T-helper 2 cell treated with Interferon-gamma antibody and Interleukin-4, amounts not matched to agents 5 μg/mL and 100 μg/mL, for 36 hours (primary cell): ENCODE measurements around the gene GPR37L1.
A peak's percentile ranks its signal among the peaks of the same experiment; 100 is the strongest.

Experiments used
- DNase-seq: peaks from one replicate; pipeline ENCODE4 v3.0.0; 2021; ENCODE audit warnings: low spot score
- H3K27ac Mint-ChIP-seq: one replicate; pipeline ENCODE4 v1.8.0; 2021; ENCODE audit warnings: mild to moderate bottlenecking, mixed read lengths
- H3K27me3 Mint-ChIP-seq: one replicate; pipeline ENCODE4 v1.8.0; 2021; ENCODE audit warnings: low read depth, mixed read lengths
- H3K36me3 Mint-ChIP-seq: one replicate; pipeline ENCODE4 v1.8.0; 2021; ENCODE audit warnings: low read depth, mixed read lengths
- H3K4me1 Mint-ChIP-seq: one replicate; pipeline ENCODE4 v1.8.0; 2021; ENCODE audit warnings: low read depth, mixed read lengths
- H3K4me3 Mint-ChIP-seq: one replicate; pipeline ENCODE4 v1.8.0; 2022; ENCODE audit warnings: mild to moderate bottlenecking, moderate library complexity, mixed read lengths
- H3K9me3 Mint-ChIP-seq: one replicate; pipeline ENCODE4 v1.8.0; 2021; ENCODE audit warnings: mixed read lengths

GPR37L1 gene

GRCh38 chr1:202149566-202149965 lies 26.8 kb downstream of the GPR37L1 start:
- peaks cover 52% of the 10 kb centered on the region for H3K36me3 Mint-ChIP-seq
- DNase-seq, result no peak
- H3K9me3 Mint-ChIP-seq, result no peaks in the 10 kb centered on the region
- no peaks in the 10 kb centered on the region for H3K27me3 Mint-ChIP-seq
- H3K4me3 Mint-ChIP-seq, result no peak overlapping the region
- H3K4me1 Mint-ChIP-seq, result peaks cover 26% of the 10 kb centered on the region
- H3K27ac Mint-ChIP-seq, result no peak overlapping the region

DNA sequence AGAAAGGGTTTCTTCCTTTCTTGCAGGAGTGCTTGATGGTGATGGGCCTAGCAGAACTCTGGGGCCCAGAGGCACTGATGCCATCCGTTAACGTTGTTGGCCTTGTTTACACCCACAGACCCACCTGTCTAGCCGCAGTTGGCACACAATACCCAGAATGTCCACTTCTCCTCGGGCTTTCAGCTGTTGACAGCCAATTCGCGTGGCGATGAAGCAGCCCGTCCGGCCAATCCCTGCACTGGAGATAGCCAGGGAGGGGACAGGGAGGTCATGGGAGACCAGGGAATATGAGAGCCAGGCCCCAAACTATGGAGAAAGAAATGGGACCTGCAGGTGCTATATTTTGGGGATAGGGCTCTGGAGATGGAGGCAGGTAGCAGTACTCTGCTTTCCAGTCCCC lies 27.5 kb downstream of the GPR37L1 start:
- no peak for DNase-seq
- no peaks in the 10 kb centered on the region for H3K9me3 Mint-ChIP-seq
- H3K27ac Mint-ChIP-seq, result no peak overlapping the region
- no peak overlapping the region for H3K4me3 Mint-ChIP-seq
- H3K27me3 Mint-ChIP-seq, result no peaks in the 10 kb centered on the region
- H3K4me1 Mint-ChIP-seq, result peaks cover 31% of the 10 kb centered on the region
- peaks cover 58% of the 10 kb centered on the region for H3K36me3 Mint-ChIP-seq

GRCh38 chr1:202150602-202151001 lies 27.9 kb downstream of the GPR37L1 start:
- no peaks in the 10 kb centered on the region for H3K27me3 Mint-ChIP-seq
- peak overlapping the region; percentile 65 for H3K27ac Mint-ChIP-seq
- H3K4me3 Mint-ChIP-seq, result no peak overlapping the region
- peaks cover 62% of the 10 kb centered on the region for H3K36me3 Mint-ChIP-seq
- H3K4me1 Mint-ChIP-seq, result peaks cover 31% of the 10 kb centered on the region
- DNase-seq, result no peak
- no peaks in the 10 kb centered on the region for H3K9me3 Mint-ChIP-seq

GRCh38 chr1:202151045-202151444 lies 28.3 kb downstream of the GPR37L1 start:
- Mint-ChIP-seq H3K27ac (peak overlapping the region; percentile 65), H3K9me3 (no peaks in the 10 kb centered on the region), H3K4me1 (peaks cover 32% of the 10 kb centered on the region), H3K27me3 (no peaks in the 10 kb centered on the region), H3K4me3 (no peak overlapping the region), H3K36me3 (peaks cover 66% of the 10 kb centered on the region)
- no peak for DNase-seq

DNA sequence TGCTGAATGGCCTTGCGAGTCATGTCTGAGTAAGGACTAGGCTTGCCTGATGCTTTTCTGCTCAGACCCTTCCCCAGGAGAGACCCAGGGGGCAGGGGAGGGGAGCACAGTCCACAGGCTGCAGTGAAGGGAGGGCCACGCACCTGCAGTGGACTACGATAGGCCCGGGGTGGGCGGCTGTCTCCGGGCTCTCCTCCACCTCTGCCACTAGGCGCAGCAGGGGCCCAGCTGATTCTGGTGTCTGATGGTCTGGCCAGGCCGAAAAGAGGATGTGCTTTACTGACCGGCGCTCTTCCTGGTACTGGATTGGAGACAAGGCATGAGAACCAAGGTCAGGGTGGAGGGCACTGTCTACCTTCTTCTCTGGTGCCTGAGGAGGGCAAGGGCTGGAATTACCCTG lies 29.7 kb downstream of the GPR37L1 start:
- H3K4me1 Mint-ChIP-seq, result peaks cover 37% of the 10 kb centered on the region
- no peaks in the 10 kb centered on the region for H3K9me3 Mint-ChIP-seq
- DNase-seq, result no peak
- no peak overlapping the region for H3K4me3 Mint-ChIP-seq
- H3K36me3 Mint-ChIP-seq, result peaks cover 73% of the 10 kb centered on the region
- no peaks in the 10 kb centered on the region for H3K27me3 Mint-ChIP-seq
- no peak overlapping the region for H3K27ac Mint-ChIP-seq

DNA sequence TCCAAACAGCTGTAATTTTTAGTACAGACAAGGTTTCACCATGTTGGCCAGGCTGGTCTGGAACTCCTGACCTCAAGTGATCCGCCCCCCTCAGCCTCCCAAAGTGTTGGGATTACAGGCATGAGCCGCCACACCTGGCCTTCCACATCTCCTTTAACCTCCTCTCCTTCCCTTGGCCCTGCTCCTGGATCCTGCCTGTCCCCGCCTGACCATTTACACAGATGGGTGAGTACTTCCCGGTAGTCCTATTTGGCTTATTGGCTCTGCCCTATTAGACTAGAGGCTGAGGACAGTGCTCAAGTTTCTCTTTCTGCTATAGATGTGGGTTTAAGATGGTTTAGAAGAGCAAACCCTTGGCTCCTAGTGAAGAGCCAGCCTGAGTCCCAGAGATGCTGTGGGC lies 30.6 kb downstream of the GPR37L1 start:
- no peak for DNase-seq
- Mint-ChIP-seq H3K4me3 (no peak overlapping the region), H3K27ac (peak overlapping the region; percentile 38), H3K27me3 (no peaks in the 10 kb centered on the region), H3K36me3 (peaks cover 77% of the 10 kb centered on the region), H3K9me3 (no peaks in the 10 kb centered on the region), H3K4me1 (peaks cover 42% of the 10 kb centered on the region)

GRCh38 chr1:202154148-202154765 lies 31.5 kb downstream of the GPR37L1 start:
- Mint-ChIP-seq H3K4me1 (peaks cover 48% of the 10 kb centered on the region), H3K27me3 (no peaks in the 10 kb centered on the region), H3K36me3 (peaks cover 79% of the 10 kb centered on the region), H3K4me3 (peak overlapping the region; percentile 43), H3K9me3 (no peaks in the 10 kb centered on the region), H3K27ac (peak overlapping the region; percentile 47)
- DNase-seq, result no peak

DNA sequence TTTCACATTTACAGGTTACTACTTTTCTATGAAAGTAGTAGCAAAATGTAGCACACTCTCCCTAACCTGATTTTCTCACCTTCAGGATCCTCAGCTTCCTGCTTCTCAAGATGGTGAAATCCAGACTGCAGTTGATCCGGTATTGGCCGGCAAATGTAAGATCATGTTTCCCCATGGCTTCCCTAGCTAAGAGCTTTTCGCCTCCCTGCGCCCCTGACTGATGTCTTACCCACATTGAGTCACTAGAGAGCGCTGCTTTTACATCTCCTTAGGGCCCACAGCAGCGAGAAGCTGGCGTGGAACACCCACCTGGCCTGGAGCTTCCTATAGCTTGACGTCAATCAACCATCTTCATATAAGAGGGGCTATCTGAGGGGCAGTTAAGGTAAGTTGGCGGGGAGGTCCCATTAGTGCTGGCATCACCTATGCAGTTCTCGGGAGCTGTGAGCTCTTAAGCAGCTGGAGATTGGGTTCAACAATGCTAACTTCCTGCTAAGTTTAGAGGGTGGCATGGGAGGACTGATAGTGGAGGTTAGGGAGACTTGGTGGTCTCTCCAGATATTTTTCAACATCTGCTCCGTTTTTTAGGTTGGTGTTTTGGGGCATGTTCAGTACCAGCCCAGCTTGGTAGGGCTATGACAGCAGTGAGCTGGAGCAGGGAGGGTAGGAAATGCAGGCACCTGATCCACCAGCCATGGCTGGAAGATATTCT lies 32.2 kb downstream of the GPR37L1 start:
- DNase-seq, result peak; percentile 18
- peaks cover 81% of the 10 kb centered on the region for H3K36me3 Mint-ChIP-seq
- H3K27me3 Mint-ChIP-seq, result no peaks in the 10 kb centered on the region
- H3K27ac Mint-ChIP-seq, result peak overlapping the region; percentile 47
- H3K4me3 Mint-ChIP-seq, result peak overlapping the region; percentile 43
- peaks cover 51% of the 10 kb centered on the region for H3K4me1 Mint-ChIP-seq
- no peaks in the 10 kb centered on the region for H3K9me3 Mint-ChIP-seq

DNA sequence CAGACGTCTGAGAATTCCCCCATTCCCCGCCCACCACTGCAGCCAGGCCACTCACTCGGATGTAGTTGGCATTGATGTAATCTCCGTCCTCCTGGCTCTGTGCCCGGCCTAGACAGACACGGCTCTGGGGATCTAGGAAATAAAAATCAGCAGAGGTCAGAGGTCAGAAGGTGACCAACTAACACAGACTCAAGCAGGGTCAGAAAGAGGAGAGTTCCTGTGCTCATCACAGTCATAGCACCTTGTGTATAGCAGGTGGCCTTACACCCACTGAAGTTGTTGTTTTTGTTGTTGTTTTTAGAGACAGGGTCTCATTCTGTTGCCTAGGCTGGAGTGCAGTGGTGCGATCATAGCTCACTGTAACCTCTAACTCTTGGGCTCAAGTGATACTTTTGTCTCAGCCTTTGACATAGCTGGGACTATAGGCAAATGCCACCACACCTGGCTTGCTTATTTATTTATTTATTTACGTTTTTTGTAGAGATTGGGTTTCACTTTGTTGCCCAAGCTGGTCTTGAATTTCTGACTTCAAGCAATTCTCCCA lies 32.8 kb downstream of the GPR37L1 start:
- Mint-ChIP-seq H3K36me3 (peaks cover 81% of the 10 kb centered on the region), H3K4me3 (peak overlapping the region; percentile 43)

GRCh38 chr1:202156590-202156989 lies 33.9 kb downstream of the GPR37L1 start:
- DNase-seq, result no peak
- peaks cover 72% of the 10 kb centered on the region for H3K36me3 Mint-ChIP-seq
- no peaks in the 10 kb centered on the region for H3K27me3 Mint-ChIP-seq
- H3K4me3 Mint-ChIP-seq, result peak overlapping the region; percentile 62
- H3K27ac Mint-ChIP-seq, result no peak overlapping the region
- peaks cover 55% of the 10 kb centered on the region for H3K4me1 Mint-ChIP-seq
- H3K9me3 Mint-ChIP-seq, result no peaks in the 10 kb centered on the region

More for the DNA sequence above, 32.8 kb downstream of the GPR37L1 start:
- Mint-ChIP-seq H3K9me3 (no peaks in the 10 kb centered on the region), H3K4me1 (peaks cover 53% of the 10 kb centered on the region), H3K27ac (peak overlapping the region; percentile 3), H3K27me3 (no peaks in the 10 kb centered on the region)
- no peak for DNase-seq

DNA sequence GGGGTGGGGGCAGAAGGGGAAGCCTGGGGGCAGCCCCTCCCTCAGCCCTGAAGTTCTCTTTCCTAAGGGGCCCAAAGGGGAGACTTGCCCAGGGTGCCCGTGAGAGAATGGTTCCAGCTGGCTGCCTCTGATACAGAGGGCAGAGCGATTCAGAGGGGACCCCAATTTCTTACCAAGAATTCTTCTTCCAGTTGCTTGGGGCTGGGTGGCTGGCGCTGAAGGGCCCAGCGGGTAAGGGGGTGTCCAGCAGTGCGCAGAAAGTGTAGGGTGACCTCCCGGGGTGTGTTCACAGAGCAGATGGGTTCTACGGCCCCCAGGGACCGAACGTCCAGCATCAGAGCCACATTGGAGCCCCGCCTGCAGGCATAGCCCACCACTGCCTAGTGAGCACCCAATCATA lies 35.2 kb downstream of the GPR37L1 start:
- Mint-ChIP-seq H3K4me3 (peak overlapping the region; percentile 100), H3K36me3 (peaks cover 62% of the 10 kb centered on the region), H3K4me1 (peaks cover 62% of the 10 kb centered on the region), H3K27ac (peak overlapping the region; percentile 26), H3K9me3 (no peaks in the 10 kb centered on the region), H3K27me3 (no peaks in the 10 kb centered on the region)
- DNase-seq, result no peak

DNA sequence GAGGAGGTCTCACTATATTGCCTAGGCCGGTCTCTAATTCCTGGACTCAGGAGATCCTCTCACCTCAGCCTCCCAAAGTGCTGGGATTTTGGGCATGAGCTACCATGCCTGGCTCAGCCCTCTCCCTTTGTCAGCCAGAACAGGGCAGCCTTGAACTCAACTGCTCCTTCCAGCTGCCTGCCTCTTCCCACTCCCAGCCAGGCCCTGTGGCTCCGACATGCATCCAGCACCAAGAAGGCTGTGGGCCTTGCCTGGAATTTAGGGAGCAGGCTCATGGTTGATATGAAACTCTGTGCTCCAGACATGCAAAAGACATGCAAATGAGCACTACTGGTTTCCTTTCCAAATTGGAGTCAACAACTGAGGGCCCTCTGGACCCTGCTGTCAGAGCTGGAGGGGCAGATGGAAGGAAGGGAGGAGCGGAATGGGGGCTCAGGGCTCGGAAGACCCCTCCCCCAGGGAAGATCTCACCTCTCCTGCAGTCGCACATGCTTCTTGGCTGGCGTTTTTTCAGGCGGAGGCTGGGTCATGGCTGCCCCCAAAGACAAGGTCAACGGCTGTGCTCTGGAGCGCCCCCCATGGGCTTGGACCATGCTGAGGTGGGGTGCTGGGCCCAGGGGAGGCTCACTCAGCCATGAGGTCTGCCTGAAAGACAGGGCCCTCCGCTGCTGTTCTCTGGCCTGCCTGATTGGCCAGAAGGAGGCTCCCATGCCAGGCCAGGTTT lies 36.3 kb downstream of the GPR37L1 start:
- Mint-ChIP-seq H3K27ac (peak overlapping the region; percentile 98), H3K9me3 (no peaks in the 10 kb centered on the region), H3K27me3 (no peaks in the 10 kb centered on the region), H3K4me3 (peak overlapping the region; percentile 100), H3K4me1 (peaks cover 65% of the 10 kb centered on the region), H3K36me3 (peaks cover 55% of the 10 kb centered on the region)
- peak; percentile 16 for DNase-seq

- Mint-ChIP-seq H3K4me1 (peaks cover 68% of the 10 kb centered on the region), H3K27me3 (no peaks in the 10 kb centered on the region), H3K27ac (peak overlapping the region; percentile 98), H3K4me3 (peak overlapping the region; percentile 100), H3K9me3 (no peaks in the 10 kb centered on the region), H3K36me3 (peaks cover 50% of the 10 kb centered on the region)
- peak; percentile 72 for DNase-seq
These were observed 37.0 kb downstream of the GPR37L1 start for GRCh38 chr1:202159534-202160371.
